Activated naive CD8-positive, alpha-beta T cell treated with anti-CD3 and anti-CD28 coated beads, Interleukin-2, amount 50 U/mL, for 16 hours (primary cell): ENCODE results near the gene USP35.

ENCODE experiments used
- DNase-seq: peaks from one replicate; pipeline ENCODE4 v3.0.0-alpha.2; 2020; ENCODE audit warnings: low read depth, low spot score

Gene USP35

GRCh38 chr11:78199015-78199652 is 10.4 kb downstream of the USP35 start:
- no peak for DNase-seq

GRCh38 chr11:78199653-78200015 is 10.9 kb downstream of the USP35 start:
- DNase-seq = no peak

- DNase-seq = no peak
Measured at GRCh38 chr11:78200061-78200460, 11.3 kb downstream of the USP35 start.

DNA sequence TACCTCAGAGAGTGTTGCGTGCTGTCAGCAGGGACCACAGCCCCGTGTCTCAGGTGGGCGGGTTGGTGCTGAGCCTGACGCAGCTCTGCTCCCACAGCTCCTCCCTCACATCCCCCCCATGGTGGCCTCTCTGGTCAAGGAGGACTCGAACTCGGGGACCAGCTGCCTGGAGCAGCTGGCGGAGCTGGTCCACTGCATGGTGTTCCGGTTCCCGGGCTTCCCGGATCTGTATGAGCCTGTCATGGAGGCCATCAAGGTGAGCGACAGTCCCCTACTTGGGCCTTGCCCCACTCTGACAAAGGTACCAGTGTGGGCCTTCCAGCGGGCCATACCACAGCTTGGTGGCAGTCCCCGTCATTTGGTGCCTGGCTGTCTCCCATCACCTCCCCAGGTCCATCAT is 11.8 kb downstream of the USP35 start:
- DNase-seq = no peak

- DNase-seq = no peak
Measured at GRCh38 chr11:78201096-78201818, 12.5 kb downstream of the USP35 start.

DNA sequence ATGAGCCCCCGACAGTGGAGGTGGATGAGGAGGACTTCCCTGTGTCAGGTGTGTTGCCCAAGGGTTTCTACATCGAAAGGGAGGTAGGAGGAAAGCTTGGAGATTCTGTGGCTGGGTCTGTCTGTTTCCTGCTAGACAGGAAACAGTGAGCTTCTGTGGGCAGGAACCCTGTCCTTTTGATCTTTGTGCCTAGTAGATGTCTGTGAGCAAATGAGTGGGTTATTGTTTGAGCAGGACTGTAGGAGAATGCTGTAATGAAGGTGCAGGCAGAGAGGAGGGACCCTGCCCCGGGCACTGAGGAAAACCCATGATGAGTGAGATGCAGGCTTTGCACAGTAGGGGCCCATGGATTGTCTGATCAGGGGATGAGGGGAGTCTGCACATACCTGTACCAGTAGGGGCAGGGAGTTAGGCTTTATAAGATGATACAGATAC is 14.0 kb downstream of the USP35 start:
- no peak for DNase-seq

DNA sequence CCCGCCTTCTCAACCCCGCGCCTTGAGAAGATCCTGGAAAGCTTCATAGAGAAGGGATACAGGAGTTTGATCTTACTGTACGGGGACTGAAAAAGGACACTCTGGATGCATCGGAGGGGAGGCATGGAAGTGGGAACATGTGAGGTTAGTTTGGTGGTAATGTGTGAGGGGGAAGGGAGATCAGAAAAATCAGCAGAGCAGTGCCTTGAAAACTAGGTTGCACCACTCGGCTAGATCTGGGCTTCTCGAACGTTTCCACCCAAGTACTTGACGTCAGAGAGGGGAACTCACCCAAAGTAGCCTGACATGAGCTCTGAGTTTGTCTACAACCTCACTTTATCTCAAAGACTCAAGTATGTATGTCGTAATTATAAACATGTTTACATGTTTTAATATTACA is 14.5 kb downstream of the USP35 start:
- no peak for DNase-seq

DNA sequence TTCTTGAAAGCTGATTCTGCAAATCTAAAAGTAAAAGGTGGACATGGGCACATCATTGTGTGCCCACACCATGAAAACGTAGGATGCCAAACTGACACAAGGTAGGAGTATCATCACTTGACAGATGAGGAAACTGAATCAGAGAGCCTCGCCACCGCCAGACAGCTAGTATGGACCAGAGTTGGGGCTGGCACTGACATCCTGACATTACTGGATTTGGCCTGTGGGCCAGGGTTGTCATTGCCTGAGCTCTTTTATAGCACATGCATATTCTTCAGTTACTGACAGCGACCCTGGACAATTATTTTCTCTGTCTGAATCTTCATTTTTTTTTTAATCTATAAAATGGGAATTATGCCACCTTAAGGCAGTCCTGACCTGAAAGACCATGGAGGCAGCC is 16.5 kb downstream of the USP35 start:
- DNase-seq = no peak

DNA sequence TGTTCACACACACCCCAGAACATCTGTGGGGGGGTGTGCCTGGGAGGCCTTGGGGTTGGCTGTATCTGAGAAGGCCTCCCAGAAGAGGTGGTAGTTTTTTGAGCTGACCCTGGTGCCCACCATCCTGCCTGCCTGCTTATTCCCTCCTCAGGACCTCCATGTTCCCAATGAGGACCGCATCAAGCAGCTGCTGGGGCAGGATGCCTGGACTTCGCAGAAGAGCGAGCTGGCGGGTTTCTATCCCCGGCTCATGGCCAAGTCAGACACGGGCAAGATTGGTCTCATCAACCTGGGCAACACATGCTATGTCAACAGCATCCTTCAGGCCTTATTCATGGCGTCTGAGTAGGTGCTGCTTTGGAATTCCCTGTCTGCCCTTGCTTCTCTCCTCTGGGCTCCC is 17.0 kb downstream of the USP35 start:
- DNase-seq = no peak

DNA sequence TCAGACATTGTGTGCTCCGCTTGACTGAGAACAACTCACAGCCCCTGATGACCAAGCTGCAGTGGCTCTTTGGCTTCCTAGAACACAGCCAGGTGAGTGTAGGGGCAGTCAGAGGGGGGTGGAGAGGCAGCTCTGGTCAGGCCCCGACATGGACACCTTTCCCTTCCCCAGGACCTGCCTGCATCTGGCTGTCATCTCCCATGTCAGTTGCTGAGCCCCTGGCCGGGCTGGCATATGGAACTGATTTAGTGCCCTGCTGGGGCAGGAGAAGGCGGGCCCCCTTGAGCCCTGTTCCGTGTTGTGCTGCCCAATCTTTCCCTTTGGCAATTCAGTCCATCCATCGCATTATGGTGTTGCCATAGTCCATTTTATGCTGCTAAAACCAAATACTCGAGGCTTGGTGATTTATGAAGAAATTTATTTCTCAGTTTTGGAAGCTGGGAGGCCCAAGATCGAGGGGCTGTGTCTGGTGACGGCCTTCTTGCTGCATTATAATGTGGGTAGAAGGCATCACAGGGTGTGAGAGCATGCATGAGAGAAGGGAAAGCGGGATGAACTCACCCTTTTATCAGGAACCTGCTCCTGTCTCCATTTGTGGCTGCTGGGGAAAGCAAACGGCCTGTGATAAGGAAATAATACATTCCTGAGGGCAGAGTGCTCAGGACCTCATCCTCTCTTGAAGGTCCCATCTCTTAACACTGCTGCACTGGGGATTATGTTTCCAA is 19.0 kb downstream of the USP35 start:
- DNase-seq = no peak

DNA sequence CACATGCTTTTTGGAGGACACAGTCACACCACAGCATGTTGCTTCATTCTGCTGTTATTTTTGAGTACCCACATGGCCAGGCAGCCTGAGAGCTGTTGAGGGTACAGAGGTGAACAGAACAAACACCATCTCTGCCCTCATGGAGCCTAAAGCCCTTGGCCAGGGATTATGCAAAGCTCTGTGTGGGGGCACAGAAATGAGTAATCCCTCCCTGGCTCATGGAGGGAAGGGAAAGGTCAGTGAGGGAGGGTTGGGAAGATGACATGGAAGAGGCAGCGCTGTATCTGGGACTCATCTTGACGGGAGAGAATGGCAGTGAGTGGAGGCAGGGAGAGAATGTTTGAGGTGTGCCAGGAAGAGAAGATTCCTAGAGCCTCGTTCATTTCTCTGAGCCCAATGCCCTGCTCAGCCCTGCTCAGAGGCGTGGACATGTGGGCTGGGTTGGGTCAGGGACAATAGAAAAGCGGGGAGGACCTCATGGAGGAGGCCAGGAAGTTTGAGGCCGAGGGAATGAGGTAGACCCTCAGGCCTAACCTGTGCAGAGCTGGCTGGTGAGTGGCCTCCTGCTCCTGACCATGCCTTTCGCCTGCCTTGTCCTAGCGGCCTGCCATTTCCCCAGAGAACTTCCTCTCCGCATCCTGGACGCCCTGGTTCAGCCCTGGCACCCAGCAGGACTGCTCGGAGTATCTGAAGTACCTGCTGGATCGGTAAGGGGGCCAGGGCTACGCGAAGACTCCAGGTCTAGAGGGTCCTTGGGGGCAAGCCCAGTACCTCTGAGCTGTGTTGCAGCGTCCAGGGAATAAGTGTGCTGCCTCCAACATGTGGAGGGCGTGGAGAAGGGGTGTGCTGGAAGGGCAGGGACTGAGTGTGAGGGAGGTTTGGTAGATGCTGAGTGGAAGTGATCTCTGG is 19.8 kb downstream of the USP35 start:
- DNase-seq = no peak

- DNase-seq = no peak
Measured at GRCh38 chr11:78209478-78209877, 20.8 kb downstream of the USP35 start.

DNA sequence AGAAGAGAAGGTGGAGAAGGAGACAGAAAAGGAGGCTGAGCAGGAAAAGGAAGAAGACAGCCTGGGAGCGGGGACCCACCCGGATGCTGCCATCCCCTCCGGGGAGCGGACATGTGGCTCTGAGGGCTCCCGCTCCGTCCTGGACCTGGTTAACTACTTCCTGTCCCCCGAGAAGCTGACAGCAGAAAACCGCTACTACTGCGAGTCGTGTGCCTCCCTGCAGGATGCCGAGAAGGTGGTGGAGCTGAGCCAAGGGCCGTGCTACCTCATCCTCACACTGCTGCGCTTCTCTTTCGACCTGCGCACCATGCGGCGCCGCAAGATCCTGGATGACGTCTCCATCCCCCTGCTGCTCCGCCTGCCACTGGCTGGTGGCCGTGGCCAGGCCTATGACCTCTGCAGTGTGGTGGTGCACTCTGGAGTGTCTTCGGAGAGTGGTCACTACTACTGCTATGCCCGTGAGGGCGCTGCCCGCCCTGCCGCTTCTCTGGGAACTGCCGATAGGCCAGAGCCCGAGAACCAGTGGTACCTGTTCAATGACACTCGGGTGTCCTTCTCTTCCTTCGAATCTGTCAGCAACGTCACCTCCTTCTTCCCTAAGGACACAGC is 21.4 kb downstream of the USP35 start:
- DNase-seq = no peak

DNA sequence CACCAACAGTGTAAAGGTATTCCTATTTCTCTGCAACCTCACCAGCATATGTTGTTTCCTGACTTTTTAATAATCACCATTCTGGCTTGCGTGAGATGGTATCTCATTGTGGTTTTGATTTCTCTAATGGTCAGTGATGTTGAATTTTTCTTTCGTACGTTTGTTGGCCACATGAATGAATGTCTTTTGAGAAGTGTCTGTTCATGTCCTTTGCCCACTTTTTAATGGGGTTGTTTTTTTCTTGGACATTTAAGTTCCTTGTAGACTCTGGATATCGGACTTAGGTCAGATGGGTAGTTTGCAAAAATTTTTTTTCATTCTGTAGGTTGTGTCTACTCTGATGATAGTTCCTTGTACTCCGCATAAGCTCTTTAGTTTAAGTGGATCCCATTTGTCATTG is 22.8 kb downstream of the USP35 start:
- no peak for DNase-seq

DNA sequence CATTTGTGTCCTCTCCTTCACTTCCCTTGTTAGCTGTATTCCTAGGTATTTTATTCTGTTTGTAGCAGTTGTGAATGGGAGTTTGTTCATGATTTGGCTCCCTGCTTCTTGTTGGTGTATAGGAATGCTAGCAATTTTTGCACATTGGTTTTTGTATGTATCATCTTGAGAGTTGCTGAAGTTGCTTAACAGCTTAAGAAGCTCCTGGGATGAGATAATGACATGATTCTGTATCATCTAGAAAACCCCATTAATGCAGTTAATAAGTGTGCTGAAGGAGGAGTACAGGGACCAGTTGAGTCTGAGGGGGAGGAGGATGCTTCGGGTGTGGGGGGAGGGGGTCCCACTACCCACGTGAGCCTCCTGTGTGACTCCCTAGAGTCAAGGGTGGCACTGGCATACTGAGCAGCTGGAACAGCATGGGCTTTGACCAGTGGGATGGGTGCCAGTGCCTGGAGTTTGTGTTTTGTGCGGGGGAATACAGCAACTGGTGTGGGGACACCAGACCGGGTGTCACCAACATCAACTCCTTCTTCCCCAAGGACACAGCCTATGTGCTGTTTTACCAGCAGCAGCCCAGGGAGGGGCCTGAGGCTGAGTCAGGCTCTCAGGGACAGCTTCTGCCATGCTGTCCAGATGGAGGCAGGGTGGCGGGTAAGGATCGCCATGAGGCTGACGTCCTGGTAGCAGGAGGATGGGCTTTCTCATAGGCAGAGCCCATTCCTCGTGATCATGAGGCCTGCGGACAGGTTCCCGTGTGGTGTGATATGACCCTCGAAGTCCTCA is 24.1 kb downstream of the USP35 start:
- DNase-seq = no peak

GRCh38 chr11:78213526-78214330 is 25.0 kb downstream of the USP35 start:
- DNase-seq = no peak

- DNase-seq = no peak
Measured at GRCh38 chr11:78214331-78215194, 25.8 kb downstream of the USP35 start.

GRCh38 chr11:78216021-78216420 is 27.3 kb downstream of the USP35 start:
- DNase-seq = no peak
